ENCODE results near the gene ESRRA. TPM values are rescaled to one million over a fixed set of nuclear protein-coding genes. Genes with fewer than 3 reads are reported as not detected.

Gene ESRRA
- total and polyA plus RNA-seq, 2 donors, result 20.5 to 48.0 TPM

- H3K4me3 ChIP-seq (ENCODE audit: low read length in 2 of 2), result no peak overlapping the region
- H3K36me3 ChIP-seq (ENCODE audit: control insufficient read depth in 2 of 2, insufficient read depth in 2 of 2, low read length in 1 of 2), result peaks cover 0 to 4% of the 10 kb centered on the region in 2 donors
- H3K27me3 ChIP-seq (ENCODE audit: control insufficient read depth in 2 of 2, insufficient read depth in 1 of 2, low read length in 1 of 2), result no peaks in the 10 kb centered on the region
- DNase-seq (ENCODE audit: low read depth in 6 of 9, low spot score in 9 of 9), result peak in 4 of 9 donors; percentile 50 to 80 (median 67)
- WGBS, result 36% methylated on average over 20 of the region's 20 CpGs
- H3K27ac ChIP-seq (ENCODE audit: low read depth in 1 of 2, low read length in 1 of 2), result no peak overlapping the region
- no peaks in the 10 kb centered on the region for H3K9me3 ChIP-seq (ENCODE audit: control insufficient read depth in 2 of 2, insufficient read depth in 1 of 2, low read length in 1 of 2)
- peaks cover 0 to 28% of the 10 kb centered on the region in 2 donors for H3K4me1 ChIP-seq (ENCODE audit: control insufficient read depth in 2 of 2, insufficient read depth in 2 of 2, low read length in 2 of 2)
Measured at GRCh38 chr11:64331569-64332371, 26.4 kb downstream of the ESRRA start.

DNA sequence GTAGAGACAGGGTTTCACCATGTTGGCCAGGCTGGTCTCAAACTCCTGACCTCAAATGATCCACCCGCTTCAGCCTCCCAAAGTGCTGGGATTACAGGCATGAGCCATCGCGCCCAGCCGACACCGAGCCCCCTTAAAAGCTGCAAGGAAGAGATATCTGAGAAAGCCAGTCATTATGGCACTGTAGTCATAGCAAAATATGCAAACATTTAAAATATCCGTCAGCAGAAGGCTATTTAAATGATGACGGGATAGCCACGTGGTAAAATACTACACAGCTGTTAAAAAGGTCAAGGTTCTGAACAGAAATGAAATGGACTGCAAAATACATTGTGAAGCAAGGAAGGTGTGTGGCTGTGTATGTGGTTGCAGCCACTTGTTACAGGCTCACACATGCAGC lies 28.2 kb downstream of the ESRRA start:
- Histone ChIP-seq H3K4me1 (ENCODE audit: control insufficient read depth in 2 of 2, insufficient read depth in 2 of 2, low read length in 2 of 2) (peaks cover 0 to 30% of the 10 kb centered on the region in 2 donors), H3K27me3 (ENCODE audit: control insufficient read depth in 2 of 2, insufficient read depth in 1 of 2, low read length in 1 of 2) (no peaks in the 10 kb centered on the region), H3K36me3 (ENCODE audit: control insufficient read depth in 2 of 2, insufficient read depth in 2 of 2, low read length in 1 of 2) (peaks cover 0 to 11% of the 10 kb centered on the region in 2 donors), H3K4me3 (ENCODE audit: low read length in 2 of 2) (no peak overlapping the region), H3K9me3 (ENCODE audit: control insufficient read depth in 2 of 2, insufficient read depth in 1 of 2, low read length in 1 of 2) (peaks cover 0 to 4% of the 10 kb centered on the region in 2 donors), H3K27ac (ENCODE audit: low read depth in 1 of 2, low read length in 1 of 2) (no peak overlapping the region)
- DNase-seq (ENCODE audit: low read depth in 6 of 9, low spot score in 9 of 9), result no peak
- WGBS, result 96% methylated on average over 8 of the region's 8 CpGs

GRCh38 chr11:64334764-64335735 lies 29.7 kb downstream of the ESRRA start:
- Histone ChIP-seq H3K9me3 (ENCODE audit: control insufficient read depth in 2 of 2, insufficient read depth in 1 of 2, low read length in 1 of 2) (peaks cover 0 to 4% of the 10 kb centered on the region in 2 donors), H3K4me3 (ENCODE audit: low read length in 2 of 2) (no peak overlapping the region), H3K27me3 (ENCODE audit: control insufficient read depth in 2 of 2, insufficient read depth in 1 of 2, low read length in 1 of 2) (no peaks in the 10 kb centered on the region), H3K36me3 (ENCODE audit: control insufficient read depth in 2 of 2, insufficient read depth in 2 of 2, low read length in 1 of 2) (peaks cover 0 to 11% of the 10 kb centered on the region in 2 donors), H3K4me1 (ENCODE audit: control insufficient read depth in 2 of 2, insufficient read depth in 2 of 2, low read length in 2 of 2) (peaks cover 7 to 39% of the 10 kb centered on the region in 2 donors), H3K27ac (ENCODE audit: low read depth in 1 of 2, low read length in 1 of 2) (no peak overlapping the region)
- no peak for DNase-seq (ENCODE audit: low read depth in 6 of 9, low spot score in 9 of 9)
- WGBS, result 89% methylated on average over 13 of the region's 13 CpGs

GRCh38 chr11:64337538-64338249 lies 32.4 kb downstream of the ESRRA start:
- no peak for DNase-seq (ENCODE audit: low read depth in 6 of 9, low spot score in 9 of 9)
- H3K27ac ChIP-seq (ENCODE audit: low read depth in 1 of 2, low read length in 1 of 2), result no peak overlapping the region
- 96% methylated on average over 8 of the region's 8 CpGs for WGBS
- H3K27me3 ChIP-seq (ENCODE audit: control insufficient read depth in 2 of 2, insufficient read depth in 1 of 2, low read length in 1 of 2), result no peaks in the 10 kb centered on the region
- peaks cover 0 to 7% of the 10 kb centered on the region in 2 donors for H3K9me3 ChIP-seq (ENCODE audit: control insufficient read depth in 2 of 2, insufficient read depth in 1 of 2, low read length in 1 of 2)
- H3K4me1 ChIP-seq (ENCODE audit: control insufficient read depth in 2 of 2, insufficient read depth in 2 of 2, low read length in 2 of 2), result peaks cover 19 to 47% of the 10 kb centered on the region in 2 donors
- H3K4me3 ChIP-seq (ENCODE audit: low read length in 2 of 2), result no peak overlapping the region
- peaks cover 0 to 14% of the 10 kb centered on the region in 2 donors for H3K36me3 ChIP-seq (ENCODE audit: control insufficient read depth in 2 of 2, insufficient read depth in 2 of 2, low read length in 1 of 2)

GRCh38 chr11:64338716-64339115 lies 33.4 kb downstream of the ESRRA start:
- no peak overlapping the region for H3K4me3 ChIP-seq (ENCODE audit: low read length in 2 of 2)
- H3K27me3 ChIP-seq (ENCODE audit: control insufficient read depth in 2 of 2, insufficient read depth in 1 of 2, low read length in 1 of 2), result no peaks in the 10 kb centered on the region
- peaks cover 0 to 7% of the 10 kb centered on the region in 2 donors for H3K9me3 ChIP-seq (ENCODE audit: control insufficient read depth in 2 of 2, insufficient read depth in 1 of 2, low read length in 1 of 2)
- H3K36me3 ChIP-seq (ENCODE audit: control insufficient read depth in 2 of 2, insufficient read depth in 2 of 2, low read length in 1 of 2), result peaks cover 7 to 20% of the 10 kb centered on the region in 2 donors
- 96% methylated on average over 8 of the region's 8 CpGs for WGBS
- peak overlapping the region in 1 of 2 donors; percentile 92 for H3K27ac ChIP-seq (ENCODE audit: low read depth in 1 of 2, low read length in 1 of 2)
- DNase-seq (ENCODE audit: low read depth in 6 of 9, low spot score in 9 of 9), result no peak
- H3K4me1 ChIP-seq (ENCODE audit: control insufficient read depth in 2 of 2, insufficient read depth in 2 of 2, low read length in 2 of 2), result peaks cover 24 to 54% of the 10 kb centered on the region in 2 donors

- no peaks in the 10 kb centered on the region for H3K27me3 ChIP-seq (ENCODE audit: control insufficient read depth in 2 of 2, insufficient read depth in 1 of 2, low read length in 1 of 2)
- peak overlapping the region; percentile 61 to 64 for H3K4me3 ChIP-seq (ENCODE audit: low read length in 2 of 2)
- peak overlapping the region; percentile 86 to 92 for H3K27ac ChIP-seq (ENCODE audit: low read depth in 1 of 2, low read length in 1 of 2)
- peaks cover 0 to 7% of the 10 kb centered on the region in 2 donors for H3K9me3 ChIP-seq (ENCODE audit: control insufficient read depth in 2 of 2, insufficient read depth in 1 of 2, low read length in 1 of 2)
- DNase-seq (ENCODE audit: low read depth in 6 of 9, low spot score in 9 of 9), result peak in 1 of 9 donors; percentile 31
- 87% methylated on average over 4 of the region's 4 CpGs for WGBS
- peaks cover 24 to 54% of the 10 kb centered on the region in 2 donors for H3K4me1 ChIP-seq (ENCODE audit: control insufficient read depth in 2 of 2, insufficient read depth in 2 of 2, low read length in 2 of 2)
- H3K36me3 ChIP-seq (ENCODE audit: control insufficient read depth in 2 of 2, insufficient read depth in 2 of 2, low read length in 1 of 2), result peaks cover 13 to 23% of the 10 kb centered on the region in 2 donors
Measured at GRCh38 chr11:64339286-64339685, 34.0 kb downstream of the ESRRA start.

GRCh38 chr11:64339754-64340408 lies 34.6 kb downstream of the ESRRA start, which contains the start of gene CCDC88B:
TSS of gene CCDC88B (plus strand) at chr11:64340204. CDS start at chr11:64340267, 63 bp downstream.
- peaks cover 0 to 7% of the 10 kb centered on the region in 2 donors for H3K9me3 ChIP-seq (ENCODE audit: control insufficient read depth in 2 of 2, insufficient read depth in 1 of 2, low read length in 1 of 2)
- peaks cover 18 to 29% of the 10 kb centered on the region in 2 donors for H3K36me3 ChIP-seq (ENCODE audit: control insufficient read depth in 2 of 2, insufficient read depth in 2 of 2, low read length in 1 of 2)
- DNase-seq (ENCODE audit: low read depth in 6 of 9, low spot score in 9 of 9), result peak in 5 of 9 donors; percentile 68 to 93 (median 84)
- H3K27me3 ChIP-seq (ENCODE audit: control insufficient read depth in 2 of 2, insufficient read depth in 1 of 2, low read length in 1 of 2), result no peaks in the 10 kb centered on the region
- WGBS, result 15% methylated on average over 16 of the region's 16 CpGs
- peak within 1 kb of the TSS; percentile 61 to 64 for H3K4me3 ChIP-seq (ENCODE audit: low read length in 2 of 2)
- H3K4me1 ChIP-seq (ENCODE audit: control insufficient read depth in 2 of 2, insufficient read depth in 2 of 2, low read length in 2 of 2), result peaks cover 24 to 53% of the 10 kb centered on the region in 2 donors
- H3K27ac ChIP-seq (ENCODE audit: low read depth in 1 of 2, low read length in 1 of 2), result peak within 1 kb of the TSS; percentile 86 to 92

All from thymus (tissue), 11 donors.